ENCODE data around the gene SLC12A6.

DNA sequence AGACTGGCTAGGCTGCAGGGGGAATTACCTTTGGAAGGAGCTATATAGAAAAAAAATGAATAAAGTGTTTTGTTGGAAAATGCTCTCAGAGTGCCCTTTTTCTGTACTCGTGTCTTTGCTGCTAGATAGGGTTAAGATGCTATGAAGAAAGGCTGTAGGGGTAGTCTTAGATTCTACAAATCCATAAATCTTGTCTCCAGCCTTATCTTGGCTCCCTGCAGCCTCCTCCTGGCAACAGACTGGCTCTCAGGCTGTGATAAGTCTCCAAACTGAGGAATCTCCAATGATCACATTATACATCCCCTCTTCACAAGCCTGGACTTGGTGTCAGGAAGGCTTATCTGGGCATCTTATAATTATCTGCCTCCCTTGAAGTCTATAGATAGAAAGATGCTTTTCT lies 20.1 kb upstream of the SLC12A6 start:
- TF ChIP-seq POLR2A (IDR thresholded peaks at IDR 0.05), result no peak
- TF ChIP-seq, protein P1, sequence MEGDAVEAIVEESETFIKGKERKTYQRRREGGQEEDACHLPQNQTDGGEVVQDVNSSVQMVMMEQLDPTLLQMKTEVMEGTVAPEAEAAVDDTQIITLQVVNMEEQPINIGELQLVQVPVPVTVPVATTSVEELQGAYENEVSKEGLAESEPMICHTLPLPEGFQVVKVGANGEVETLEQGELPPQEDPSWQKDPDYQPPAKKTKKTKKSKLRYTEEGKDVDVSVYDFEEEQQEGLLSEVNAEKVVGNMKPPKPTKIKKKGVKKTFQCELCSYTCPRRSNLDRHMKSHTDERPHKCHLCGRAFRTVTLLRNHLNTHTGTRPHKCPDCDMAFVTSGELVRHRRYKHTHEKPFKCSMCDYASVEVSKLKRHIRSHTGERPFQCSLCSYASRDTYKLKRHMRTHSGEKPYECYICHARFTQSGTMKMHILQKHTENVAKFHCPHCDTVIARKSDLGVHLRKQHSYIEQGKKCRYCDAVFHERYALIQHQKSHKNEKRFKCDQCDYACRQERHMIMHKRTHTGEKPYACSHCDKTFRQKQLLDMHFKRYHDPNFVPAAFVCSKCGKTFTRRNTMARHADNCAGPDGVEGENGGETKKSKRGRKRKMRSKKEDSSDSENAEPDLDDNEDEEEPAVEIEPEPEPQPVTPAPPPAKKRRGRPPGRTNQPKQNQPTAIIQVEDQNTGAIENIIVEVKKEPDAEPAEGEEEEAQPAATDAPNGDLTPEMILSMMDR (IDR thresholded peaks at IDR 0.05), result no peak
